Stimulated activated memory B cell treated with anti-CD40 and anti-IgM and Interleukin-4, amounts not matched to agents 10 μg/mL and 1 μg/mL and 100 μg/mL, for 72 hours (primary cell): ENCODE measurements around the gene PRSS56.
"Not testable (repeated sequence)": the region's sequence is repeated elsewhere in the genome, so short reads cannot be mapped to it uniquely, and the experiment has no call there.

Source experiments
- ATAC-seq: fragments of 150-1000 bp; cut with Tn5 transposase; 2 replicates; pipeline ENCODE4 v1.10.0; 2021
- H3K27ac Mint-ChIP-seq: one replicate; pipeline ENCODE4 v1.8.0; 2022; ENCODE audit warnings: mild to moderate bottlenecking, mixed read lengths
- H3K27me3 Mint-ChIP-seq: one replicate; pipeline ENCODE4 v1.8.0; 2022; ENCODE audit warnings: mixed read lengths
- H3K36me3 Mint-ChIP-seq: one replicate; pipeline ENCODE4 v1.8.0; 2022; ENCODE audit warnings: mixed read lengths
- H3K4me1 Mint-ChIP-seq: one replicate; pipeline ENCODE4 v1.8.0; 2022; ENCODE audit warnings: mixed read lengths
- H3K4me3 Mint-ChIP-seq: one replicate; pipeline ENCODE4 v1.8.0; 2022; ENCODE audit warnings: mild to moderate bottlenecking, moderate library complexity, mixed read lengths
- H3K9me3 Mint-ChIP-seq: one replicate; pipeline ENCODE4 v1.8.0; 2022; ENCODE audit warnings: mixed read lengths

Gene PRSS56

DNA sequence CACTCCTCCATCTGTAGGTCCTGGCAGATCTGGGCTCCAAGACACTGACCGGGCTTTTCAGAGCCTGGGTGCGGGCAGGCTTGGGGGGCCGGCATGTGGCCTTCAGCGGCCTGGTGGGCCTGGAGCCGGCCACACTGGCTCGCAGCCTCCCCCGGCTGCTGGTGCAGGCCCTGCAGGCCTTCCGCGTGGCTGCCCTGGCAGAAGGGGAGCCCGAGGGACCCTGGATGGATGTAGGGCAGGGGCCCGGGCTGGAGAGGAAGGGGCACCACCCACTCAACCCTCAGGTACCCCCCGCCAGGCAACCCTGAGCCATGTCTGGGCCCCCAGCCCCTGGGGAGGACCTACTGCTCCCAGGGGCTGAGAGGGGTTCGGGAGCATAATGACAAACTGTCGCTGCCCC is 5.0 kb downstream of the PRSS56 start:
- no peak for ATAC-seq
- Mint-ChIP-seq H3K27me3 (peaks cover 87% of the 10 kb centered on the region), H3K36me3 (no peaks in the 10 kb centered on the region), H3K9me3 (no peaks in the 10 kb centered on the region), H3K4me3 (no peak overlapping the region), H3K27ac (no peak overlapping the region), H3K4me1 (peaks cover 26% of the 10 kb centered on the region)

DNA sequence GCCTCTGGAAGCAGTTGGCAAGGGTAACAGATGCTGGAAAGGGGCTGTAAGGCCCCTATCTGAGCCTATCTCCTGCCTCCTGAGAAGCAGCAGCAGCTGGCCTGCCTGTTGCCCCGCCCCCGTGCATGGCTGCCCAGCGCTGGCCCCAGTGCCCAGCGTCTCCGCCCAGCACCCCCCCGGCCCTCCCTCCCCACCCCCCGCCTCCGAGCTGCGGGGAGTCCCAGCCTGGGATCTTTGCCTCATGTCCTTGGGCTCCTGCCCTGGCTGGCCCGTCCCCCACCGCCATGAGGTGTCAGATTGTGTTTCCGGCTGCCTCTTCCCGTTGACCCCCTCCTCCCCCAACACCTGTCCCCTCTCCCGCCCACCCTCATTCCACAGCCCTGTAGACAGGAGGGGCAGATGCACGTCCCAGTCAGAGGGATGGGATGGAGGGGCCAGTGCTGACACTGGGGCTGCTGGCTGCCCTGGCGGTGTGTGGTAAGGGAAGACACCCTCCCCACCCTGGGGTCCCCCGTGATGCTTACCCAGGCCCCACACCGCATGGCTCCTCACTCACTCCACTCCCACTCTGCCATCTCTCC is 5.7 kb downstream of the PRSS56 start, which contains the start of gene CHRND:
Gene CHRND (plus strand): TSS at position 370 of the 581 bp plus-strand sequence. CDS start 56 bp downstream, at position 426.
- Mint-ChIP-seq H3K4me3 (no peak within 1 kb of the TSS), H3K9me3 (no peaks in the 10 kb centered on the region), H3K27me3 (peaks cover 87% of the 10 kb centered on the region), H3K36me3 (no peaks in the 10 kb centered on the region), H3K27ac (no peak within 1 kb of the TSS), H3K4me1 (peaks cover 26% of the 10 kb centered on the region)
- no peak for ATAC-seq

DNA sequence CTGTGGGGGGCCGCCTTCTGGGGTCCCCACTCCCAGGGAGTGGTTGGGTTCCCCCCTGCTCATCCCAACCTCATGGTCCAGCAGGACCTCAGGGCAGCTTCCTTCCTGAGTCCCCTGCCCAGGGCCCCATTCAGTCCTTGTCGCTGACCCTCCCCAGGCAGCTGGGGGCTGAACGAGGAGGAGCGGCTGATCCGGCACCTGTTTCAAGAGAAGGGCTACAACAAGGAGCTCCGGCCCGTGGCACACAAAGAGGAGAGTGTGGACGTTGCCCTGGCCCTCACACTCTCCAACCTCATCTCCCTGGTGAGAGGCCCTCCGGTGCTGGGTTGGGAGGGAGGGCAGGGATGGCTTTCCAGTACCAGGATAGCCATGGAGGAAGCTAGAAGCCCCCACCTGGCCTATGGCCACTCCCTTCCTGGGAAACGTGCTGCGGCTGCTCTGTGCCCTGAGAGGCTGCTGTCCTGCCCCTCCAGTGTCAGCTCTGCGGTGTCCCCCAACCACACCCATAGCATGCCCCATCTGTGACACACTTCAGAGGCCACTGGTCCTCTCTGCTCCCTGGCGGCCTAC is 6.3 kb downstream of the PRSS56 start:
- ATAC-seq = no peak
- Mint-ChIP-seq H3K36me3 (no peaks in the 10 kb centered on the region), H3K4me3 (no peak overlapping the region), H3K27me3 (peaks cover 87% of the 10 kb centered on the region), H3K27ac (no peak overlapping the region), H3K9me3 (no peaks in the 10 kb centered on the region), H3K4me1 (peaks cover 23% of the 10 kb centered on the region)

DNA sequence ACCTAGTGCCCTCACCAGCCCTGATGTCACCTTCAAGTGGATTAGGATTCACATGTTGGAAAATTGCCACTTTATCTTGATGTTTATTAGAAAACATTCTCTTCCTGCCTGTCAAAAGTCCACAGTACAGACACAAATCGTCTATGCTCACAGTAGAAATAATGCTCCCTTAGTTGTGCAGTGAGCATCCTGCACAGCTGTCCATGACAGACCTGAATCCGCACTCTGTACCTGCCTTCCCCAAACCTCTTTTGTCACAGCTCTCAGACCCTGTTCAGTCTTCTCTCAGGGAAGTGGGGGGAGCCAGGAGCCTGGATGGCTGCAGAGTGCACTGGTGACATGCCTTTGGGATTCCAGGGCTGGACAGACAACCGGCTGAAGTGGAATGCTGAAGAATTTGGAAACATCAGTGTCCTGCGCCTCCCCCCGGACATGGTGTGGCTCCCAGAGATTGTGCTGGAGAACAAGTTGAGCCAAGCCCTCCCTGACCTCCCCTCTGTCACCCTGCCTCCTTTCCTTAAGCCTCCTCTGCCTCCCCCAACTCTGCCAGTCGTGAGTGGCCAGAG is 7.8 kb downstream of the PRSS56 start:
- no peak overlapping the region for H3K4me3 Mint-ChIP-seq
- ATAC-seq = no peak

DNA sequence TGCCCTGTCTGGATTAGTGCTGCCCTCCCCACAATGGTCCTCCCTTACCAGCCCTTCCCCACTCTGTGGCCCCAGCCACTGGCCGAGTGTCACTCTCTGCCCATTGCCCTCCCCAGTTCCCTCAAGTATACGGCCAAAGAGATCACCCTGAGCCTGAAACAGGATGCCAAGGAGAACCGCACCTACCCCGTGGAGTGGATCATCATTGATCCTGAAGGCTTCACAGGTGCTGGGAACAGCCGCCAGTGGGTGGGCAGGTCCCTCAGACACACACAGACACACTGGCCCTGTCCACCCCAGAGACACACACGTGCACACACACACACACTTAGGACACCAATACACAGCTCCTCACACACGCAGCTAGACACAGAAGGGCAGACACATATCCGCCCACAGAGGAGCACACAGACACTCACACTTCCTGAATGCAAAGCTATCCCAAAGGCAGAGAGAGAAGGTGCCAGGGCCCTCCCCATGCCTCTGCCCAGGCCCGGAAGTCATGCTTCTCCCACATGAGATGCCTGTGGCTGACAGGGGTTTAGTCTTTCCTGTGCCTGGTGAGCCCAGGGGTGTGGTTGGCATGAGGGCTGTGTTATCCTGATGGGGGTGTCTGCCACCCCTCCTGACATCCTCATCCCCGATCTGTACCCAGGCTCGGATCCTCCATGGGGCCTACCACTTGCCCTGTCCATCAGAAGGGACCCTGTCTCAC is 8.7 kb downstream of the PRSS56 start:
- no peaks in the 10 kb centered on the region for H3K36me3 Mint-ChIP-seq
- H3K27ac Mint-ChIP-seq = no peak overlapping the region
- no peaks in the 10 kb centered on the region for H3K9me3 Mint-ChIP-seq
- peaks cover 85% of the 10 kb centered on the region for H3K27me3 Mint-ChIP-seq
- ATAC-seq = no peak
- H3K4me3 Mint-ChIP-seq = no peak overlapping the region
- peaks cover 8% of the 10 kb centered on the region for H3K4me1 Mint-ChIP-seq

More for the DNA sequence above, 7.8 kb downstream of the PRSS56 start:
- Mint-ChIP-seq H3K36me3 (no peaks in the 10 kb centered on the region), H3K9me3 (no peaks in the 10 kb centered on the region), H3K27me3 (peaks cover 84% of the 10 kb centered on the region), H3K4me1 (peaks cover 13% of the 10 kb centered on the region), H3K27ac (no peak overlapping the region)

DNA sequence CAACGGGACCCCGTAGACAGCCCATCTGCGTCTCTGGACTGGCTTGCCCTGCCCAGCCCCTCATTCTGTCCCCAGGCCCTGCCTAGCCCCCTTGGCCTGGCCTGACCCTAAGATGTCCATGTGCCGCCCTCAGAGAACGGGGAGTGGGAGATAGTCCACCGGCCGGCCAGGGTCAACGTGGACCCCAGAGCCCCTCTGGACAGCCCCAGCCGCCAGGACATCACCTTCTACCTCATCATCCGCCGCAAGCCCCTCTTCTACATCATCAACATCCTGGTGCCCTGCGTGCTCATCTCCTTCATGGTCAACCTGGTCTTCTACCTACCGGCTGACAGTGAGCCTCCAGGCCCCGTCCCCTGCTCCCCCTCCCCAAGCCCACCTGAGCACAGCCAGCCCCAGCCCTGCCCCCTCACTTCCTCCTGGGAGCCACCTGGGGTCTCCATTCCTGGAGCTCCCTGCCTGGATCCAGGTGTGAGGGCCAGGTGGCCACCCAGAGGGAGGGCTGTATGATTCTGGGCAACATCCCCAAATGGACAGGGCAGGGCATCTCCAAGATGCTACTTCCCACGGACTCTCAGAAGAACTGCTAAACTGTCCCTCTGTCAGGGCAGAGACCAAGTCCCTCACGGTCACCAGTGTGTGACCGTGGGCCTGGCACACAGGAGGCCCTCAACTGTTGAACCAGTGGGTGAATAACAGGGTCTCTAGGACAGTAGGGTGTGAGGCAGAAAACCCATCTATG is 9.8 kb downstream of the PRSS56 start:
- no peak for ATAC-seq
- Mint-ChIP-seq H3K27me3 (peaks cover 85% of the 10 kb centered on the region), H3K4me1 (no peaks in the 10 kb centered on the region), H3K27ac (no peak overlapping the region), H3K9me3 (no peaks in the 10 kb centered on the region), H3K4me3 (no peak overlapping the region), H3K36me3 (no peaks in the 10 kb centered on the region)

DNA sequence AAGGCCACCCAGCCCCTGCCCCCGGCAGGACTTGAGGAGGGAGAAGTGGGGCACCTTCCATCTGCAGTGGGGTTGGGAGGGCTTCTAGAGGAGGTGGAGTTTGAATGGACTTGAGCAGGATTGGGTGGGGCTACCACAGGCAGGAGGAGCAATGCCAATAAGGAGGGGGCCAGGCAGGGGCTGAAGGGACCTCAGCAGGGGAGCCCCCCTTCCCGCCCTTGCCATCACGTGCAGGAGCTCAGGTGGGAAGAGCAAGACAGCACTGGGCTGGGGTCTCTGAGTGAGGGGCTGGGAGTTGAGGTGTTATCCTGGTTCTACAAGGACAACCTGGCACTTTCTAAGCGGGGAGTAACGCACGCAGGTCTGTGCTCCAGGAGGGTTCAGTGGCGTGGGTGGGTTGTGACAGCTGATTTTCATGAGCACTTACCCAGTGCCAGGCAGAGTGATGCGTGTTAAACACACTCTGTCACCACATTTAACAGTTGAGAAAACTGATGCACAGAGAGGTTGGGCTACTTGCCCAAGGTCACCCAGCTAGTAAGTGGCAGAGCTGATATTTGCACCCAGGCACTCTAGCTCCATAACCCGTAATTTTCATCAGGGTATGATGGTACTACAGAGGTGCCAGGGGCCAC is 10.6 kb downstream of the PRSS56 start:
- Mint-ChIP-seq H3K27me3 (peaks cover 91% of the 10 kb centered on the region), H3K36me3 (no peaks in the 10 kb centered on the region), H3K9me3 (no peaks in the 10 kb centered on the region), H3K27ac (no peak overlapping the region), H3K4me1 (no peaks in the 10 kb centered on the region), H3K4me3 (no peak overlapping the region)
- ATAC-seq = no peak

DNA sequence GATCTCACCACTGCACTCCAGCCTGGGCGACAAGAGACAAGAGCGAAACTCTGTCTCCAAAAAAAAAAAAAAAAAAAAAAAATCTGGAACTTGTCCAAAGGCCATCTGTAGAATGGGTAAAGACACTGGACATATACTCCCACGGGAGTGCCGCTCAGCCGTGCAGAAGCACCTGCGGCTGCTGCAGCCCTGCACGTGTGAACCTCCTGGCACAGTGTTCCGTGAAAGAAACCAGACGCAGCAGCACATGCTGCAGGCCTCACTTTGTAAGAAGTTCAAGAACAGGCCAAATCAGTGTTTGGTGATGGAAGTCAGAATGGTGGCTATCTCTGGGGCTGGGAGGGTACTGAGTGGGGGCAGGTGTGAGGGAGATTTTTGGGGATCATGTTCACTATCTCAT is 12.2 kb downstream of the PRSS56 start:
- Mint-ChIP-seq H3K4me3 (no peak overlapping the region), H3K27ac (no peak overlapping the region), H3K27me3 (peaks cover 91% of the 10 kb centered on the region), H3K9me3 (peaks cover 3% of the 10 kb centered on the region), H3K4me1 (no peaks in the 10 kb centered on the region), H3K36me3 (no peaks in the 10 kb centered on the region)
- ATAC-seq = no peak

DNA sequence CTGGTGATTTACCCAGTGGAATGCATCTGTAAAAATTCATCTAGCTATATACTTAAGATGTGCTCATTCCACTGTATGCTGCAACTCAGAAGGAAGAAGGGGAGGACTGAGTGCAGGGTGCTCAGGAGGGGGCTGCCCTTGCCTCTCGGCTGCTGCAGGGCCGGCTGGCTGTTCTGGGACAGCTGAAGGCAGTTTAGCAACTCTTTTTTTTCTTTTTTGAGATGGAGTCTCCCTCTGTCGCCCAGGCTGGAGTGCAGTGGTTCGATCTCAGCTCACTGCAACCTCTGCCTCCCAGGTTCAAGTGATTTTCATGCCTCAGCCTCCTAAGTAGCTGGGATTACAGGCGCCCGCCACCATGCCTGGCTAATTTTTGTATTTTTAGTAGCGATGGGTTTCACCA is 12.6 kb downstream of the PRSS56 start:
- H3K4me3 Mint-ChIP-seq, H3K27ac Mint-ChIP-seq, ATAC-seq, H3K36me3 Mint-ChIP-seq, H3K9me3 Mint-ChIP-seq, H3K4me1 Mint-ChIP-seq: not testable (repeated sequence)
- peaks cover 90% of the 10 kb centered on the region for H3K27me3 Mint-ChIP-seq

DNA sequence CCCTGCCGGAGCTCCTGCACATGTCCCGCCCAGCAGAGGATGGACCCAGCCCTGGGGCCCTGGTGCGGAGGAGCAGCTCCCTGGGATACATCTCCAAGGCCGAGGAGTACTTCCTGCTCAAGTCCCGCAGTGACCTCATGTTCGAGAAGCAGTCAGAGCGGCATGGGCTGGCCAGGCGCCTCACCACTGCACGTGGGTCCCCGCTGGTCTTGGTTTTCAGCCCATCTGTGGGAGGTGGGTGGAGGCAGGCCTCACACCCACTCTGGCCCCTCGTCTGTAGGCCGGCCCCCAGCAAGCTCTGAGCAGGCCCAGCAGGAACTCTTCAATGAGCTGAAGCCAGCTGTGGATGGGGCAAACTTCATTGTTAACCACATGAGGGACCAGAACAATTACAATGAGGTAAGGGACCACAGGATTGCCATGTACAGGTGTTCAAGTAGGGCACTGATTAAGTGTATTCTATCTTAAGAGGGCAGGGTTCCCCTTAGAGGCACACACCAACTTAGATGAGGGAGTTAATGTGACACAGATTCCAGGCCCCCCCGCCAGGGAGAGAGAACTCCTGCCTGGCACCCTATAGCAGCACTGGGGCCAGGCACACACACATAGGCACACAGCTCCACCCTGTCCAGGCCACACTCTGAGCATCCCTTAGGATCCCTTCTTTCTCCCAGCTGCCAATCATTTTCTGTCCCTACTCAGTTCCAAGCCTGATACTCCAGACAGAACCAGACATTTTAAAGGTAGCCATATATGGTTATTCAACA is 13.9 kb downstream of the PRSS56 start:
- H3K27ac Mint-ChIP-seq = no peak overlapping the region
- no peak overlapping the region for H3K4me3 Mint-ChIP-seq

DNA sequence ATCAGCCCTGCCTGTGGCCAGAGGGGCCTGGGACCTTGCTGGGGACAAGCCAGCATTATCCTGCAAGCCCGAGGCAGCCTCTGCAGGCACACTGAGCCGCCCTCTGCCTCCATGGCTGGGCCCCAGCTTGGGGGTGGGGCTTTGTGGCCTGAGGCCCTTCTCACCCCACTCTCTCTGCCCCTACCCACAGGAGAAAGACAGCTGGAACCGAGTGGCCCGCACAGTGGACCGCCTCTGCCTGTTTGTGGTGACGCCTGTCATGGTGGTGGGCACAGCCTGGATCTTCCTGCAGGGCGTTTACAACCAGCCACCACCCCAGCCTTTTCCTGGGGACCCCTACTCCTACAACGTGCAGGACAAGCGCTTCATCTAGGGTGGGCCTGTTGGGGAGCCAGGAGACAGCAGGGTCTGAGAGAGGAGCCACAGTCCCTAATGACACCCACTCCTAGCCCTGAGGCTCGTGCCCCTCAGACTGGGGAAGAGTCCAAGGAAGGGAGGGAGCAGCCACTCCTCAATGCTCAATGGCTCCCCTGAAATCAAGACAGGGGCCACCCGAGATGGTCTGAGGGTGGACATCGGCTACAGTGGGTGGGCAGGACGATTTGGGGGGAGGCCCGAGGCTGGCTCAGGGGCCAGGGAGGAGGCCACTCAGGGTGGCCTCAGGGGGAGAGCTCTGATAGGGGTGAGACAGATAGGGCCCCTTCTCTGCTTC is 14.9 kb downstream of the PRSS56 start:
- Mint-ChIP-seq H3K36me3 (no peaks in the 10 kb centered on the region), H3K4me3 (no peak overlapping the region), H3K27ac (no peak overlapping the region), H3K4me1 (peaks cover 14% of the 10 kb centered on the region), H3K27me3 (peaks cover 83% of the 10 kb centered on the region), H3K9me3 (peaks cover 3% of the 10 kb centered on the region)
- ATAC-seq = no peak

More for the DNA sequence above, 13.9 kb downstream of the PRSS56 start:
- Mint-ChIP-seq H3K4me1 (peaks cover 11% of the 10 kb centered on the region), H3K27me3 (peaks cover 89% of the 10 kb centered on the region), H3K9me3 (peaks cover 3% of the 10 kb centered on the region), H3K36me3 (no peaks in the 10 kb centered on the region)
- ATAC-seq = no peak

DNA sequence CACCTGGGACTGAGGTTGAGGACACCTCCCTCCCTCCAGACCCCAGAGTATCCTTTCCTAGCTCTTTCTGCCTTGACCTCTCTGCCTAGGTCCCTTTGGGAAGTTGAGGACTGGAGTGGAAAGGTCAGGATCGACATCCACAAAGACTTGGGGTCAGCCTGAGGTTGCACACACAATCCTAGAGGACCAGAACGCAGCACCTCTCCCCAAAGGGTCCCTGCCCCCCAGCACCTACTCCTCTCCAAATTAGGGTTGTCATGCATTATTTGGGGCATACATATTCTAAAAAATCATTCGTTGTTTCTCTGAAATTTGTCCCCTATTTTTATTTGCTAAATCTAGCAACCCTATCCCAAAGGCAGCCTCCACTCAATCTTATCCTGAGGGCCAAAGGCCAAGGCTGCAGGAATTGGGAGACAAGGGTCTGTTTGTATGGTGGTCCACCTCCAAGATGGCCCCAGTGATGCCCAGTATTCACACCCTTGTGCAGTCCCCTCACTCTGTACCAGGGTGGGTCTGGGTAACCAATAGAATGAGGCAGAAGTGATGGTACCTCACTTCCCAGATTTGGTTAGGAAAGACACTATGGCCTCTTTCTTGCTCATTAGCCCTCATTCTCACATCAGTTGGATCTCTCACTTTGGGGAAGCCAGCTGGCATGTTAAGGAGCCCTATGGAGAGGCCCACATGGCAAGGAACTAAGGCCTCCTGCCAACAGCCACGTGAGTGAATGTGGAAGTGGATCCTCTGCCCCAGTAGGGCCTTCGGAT is 15.8 kb downstream of the PRSS56 start:
- no peak for ATAC-seq
- no peak overlapping the region for H3K27ac Mint-ChIP-seq

DNA sequence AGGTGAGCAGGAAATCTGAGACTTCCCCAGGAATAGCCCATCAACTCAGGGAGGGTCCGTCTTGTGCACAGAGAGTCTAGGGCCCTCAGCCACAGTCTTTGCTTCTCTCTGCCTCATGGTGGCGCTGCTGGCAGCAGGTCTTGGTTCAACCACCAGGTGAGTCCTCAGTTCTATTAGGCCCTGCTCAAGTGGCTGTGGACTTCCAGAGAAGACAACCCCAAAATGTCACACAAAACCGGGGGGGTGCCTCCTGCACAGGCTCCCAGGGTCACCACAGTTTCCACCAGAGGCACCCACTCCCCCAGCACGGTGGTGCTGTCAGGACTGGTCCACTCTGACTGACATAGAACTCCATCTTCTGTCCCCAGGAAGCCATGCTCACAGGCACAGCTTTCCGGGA is 16.9 kb downstream of the PRSS56 start:
- no peak overlapping the region for H3K27ac Mint-ChIP-seq
- H3K4me3 Mint-ChIP-seq = no peak overlapping the region
- no peak for ATAC-seq
- no peaks in the 10 kb centered on the region for H3K36me3 Mint-ChIP-seq
- peaks cover 3% of the 10 kb centered on the region for H3K9me3 Mint-ChIP-seq
- H3K4me1 Mint-ChIP-seq = peaks cover 29% of the 10 kb centered on the region
- peaks cover 69% of the 10 kb centered on the region for H3K27me3 Mint-ChIP-seq

More for the DNA sequence above, 15.8 kb downstream of the PRSS56 start:
- Mint-ChIP-seq H3K9me3 (peaks cover 3% of the 10 kb centered on the region), H3K4me3 (no peak overlapping the region), H3K4me1 (peaks cover 21% of the 10 kb centered on the region), H3K36me3 (no peaks in the 10 kb centered on the region), H3K27me3 (peaks cover 75% of the 10 kb centered on the region)
